Activated CD8-positive, alpha-beta memory T cell treated with anti-CD3 and anti-CD28 coated beads, Interleukin-2, amount 50 U/mL, for 1 hour (primary cell): ENCODE measurements around the gene EYA2.
"Not testable (repeated sequence)": the region's sequence is repeated elsewhere in the genome, so short reads cannot be mapped to it uniquely, and the experiment has no call there.

ENCODE experiments used
- DNase-seq: peaks from one replicate; pipeline ENCODE4 v3.0.0-alpha.2; 2020; ENCODE audit errors: extremely low read depth

The EYA2 gene, protein sequence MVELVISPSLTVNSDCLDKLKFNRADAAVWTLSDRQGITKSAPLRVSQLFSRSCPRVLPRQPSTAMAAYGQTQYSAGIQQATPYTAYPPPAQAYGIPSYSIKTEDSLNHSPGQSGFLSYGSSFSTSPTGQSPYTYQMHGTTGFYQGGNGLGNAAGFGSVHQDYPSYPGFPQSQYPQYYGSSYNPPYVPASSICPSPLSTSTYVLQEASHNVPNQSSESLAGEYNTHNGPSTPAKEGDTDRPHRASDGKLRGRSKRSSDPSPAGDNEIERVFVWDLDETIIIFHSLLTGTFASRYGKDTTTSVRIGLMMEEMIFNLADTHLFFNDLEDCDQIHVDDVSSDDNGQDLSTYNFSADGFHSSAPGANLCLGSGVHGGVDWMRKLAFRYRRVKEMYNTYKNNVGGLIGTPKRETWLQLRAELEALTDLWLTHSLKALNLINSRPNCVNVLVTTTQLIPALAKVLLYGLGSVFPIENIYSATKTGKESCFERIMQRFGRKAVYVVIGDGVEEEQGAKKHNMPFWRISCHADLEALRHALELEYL

DNA sequence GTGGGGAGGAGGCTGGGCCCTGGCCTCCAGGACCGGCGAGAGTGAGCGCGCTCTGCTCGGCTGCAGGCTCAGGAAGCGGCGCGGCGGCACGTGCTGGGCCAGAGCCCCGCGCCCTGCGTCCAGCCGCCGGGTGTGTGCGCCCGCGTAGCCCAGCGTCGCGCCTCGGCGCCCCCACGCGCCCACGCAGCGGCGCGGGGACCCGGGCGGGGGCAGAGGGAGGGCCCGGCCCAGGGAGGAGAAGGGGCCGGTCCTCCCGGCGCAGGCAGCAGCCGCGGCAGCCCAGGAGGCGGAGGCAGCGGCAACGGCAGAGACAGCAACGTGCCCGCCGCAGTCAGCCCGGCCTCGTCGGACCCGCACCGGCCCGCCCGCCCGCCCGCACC is at the start of gene EYA2:
Gene EYA2, plus strand, starts transcription at position 265 of the 380 bp plus-strand sequence. CDS start 95,168 bp downstream, outside the sequence.
- no peak for DNase-seq

DNA sequence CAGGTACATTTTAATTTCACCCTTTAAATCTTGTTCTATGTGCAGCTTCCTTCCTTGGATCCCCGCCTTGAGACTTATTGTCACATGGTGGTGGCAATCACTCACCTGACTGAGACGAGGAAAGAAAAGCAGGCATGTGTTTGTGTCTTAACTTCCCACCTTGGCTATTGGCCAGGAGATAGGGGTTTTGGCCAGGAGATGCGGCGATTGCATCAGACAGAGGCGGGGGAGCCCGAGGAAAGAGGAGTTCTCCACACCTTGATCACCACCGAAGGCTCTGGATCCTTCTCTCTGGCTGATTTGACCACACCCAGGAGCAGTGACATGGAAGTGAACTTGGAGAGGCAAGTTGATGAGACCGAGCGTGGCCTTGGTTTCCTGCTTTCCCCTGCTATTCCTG is 49.7 kb upstream of the EYA2 start:
- DNase-seq = no peak

DNA sequence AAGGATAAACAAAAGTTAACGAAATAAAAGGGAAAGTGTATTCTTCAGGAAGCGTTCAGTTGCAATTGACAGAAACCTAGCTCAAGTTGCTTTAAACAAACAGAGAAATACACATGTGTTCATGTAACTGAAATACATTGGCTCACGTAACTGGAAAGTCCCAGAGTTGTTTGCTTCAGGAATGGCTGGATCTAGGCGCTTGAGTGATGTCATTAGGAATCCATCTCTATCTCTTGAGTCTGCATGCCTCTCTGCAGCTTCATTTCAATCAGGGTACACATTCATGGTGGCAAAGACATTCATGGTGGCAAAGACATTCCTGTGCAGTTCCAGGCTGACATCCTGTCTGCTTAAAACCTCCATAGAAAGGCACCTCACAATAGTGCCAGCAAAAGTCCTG is 45.4 kb upstream of the EYA2 start:
- no peak for DNase-seq

DNA sequence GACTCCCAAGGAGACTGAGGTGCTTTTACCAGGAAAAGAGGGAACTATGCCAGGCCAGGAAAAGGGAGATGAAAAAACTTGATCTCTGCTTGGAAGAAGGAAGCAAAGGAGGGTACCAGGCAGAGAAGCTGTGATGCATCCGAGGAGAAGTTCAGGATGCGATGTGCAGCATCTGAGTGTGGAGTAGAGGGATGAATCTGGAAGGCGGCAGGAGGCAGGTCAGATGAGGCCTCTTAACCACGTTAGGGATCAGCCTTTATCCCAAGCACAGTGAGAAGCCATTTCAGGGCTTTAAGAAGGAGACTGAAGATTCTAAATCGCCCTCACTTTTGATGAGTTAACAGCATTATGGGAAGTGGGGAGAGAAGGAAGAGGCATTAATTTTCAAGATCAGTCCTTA is 44.9 kb upstream of the EYA2 start:
- no peak for DNase-seq

DNA sequence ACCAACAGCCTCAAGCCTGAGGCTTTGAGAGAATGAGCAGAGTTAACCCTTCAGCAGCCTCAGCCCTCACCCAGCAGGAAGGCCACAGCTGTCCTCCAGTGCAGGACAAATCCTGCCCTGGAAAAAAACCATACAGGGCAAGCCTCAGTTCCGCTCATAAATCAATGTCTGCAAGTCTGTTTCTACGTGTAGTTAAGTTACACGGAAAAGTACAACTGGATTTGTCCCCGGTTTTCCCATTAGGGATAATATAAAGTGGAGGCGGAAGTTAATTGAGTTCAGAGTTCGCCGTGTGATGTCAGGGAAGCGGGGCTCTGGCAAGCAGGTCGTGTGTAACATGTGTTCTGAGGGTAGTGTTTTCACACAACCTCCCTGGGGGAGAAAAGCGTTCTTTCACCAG is 44.2 kb upstream of the EYA2 start:
- DNase-seq = no peak

DNA sequence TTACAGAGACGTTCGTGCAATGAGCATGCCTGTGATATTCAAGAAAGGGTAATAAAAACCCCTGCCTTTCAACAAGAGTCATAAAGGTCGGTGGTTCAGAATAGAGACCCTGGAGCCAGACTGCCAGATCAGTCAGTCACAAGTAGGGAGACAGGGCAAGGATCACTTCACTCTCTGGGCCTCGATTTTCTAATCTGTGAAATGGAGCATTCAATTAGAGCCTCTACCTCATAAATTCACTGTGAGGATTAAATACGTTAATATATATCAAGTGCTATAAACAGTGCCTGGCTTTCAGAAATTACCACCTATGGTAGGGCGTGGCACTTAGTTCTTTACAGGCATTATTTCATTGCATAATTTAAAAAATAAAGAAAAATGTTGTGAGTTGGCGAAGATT is 43.7 kb upstream of the EYA2 start:
- no peak for DNase-seq

DNA sequence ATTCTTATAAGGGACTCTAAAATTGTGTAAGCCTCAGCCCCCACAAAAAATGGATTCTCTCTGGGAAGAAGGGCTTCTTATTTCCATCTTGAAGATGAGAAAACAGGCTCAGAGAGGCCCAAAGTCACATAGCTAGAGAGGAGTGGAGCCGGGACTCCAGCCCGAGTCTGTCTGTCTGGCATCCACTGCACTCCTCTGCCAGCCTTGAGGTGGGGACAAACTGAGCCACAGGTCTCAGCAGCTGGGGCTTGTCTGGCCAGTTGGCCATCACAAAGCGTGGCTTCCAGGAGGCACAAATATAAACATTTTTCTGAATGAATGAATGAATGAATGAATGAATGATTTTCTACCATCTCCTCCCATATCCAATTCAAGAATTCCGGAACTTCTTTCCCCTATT is 42.9 kb upstream of the EYA2 start:
- no peak for DNase-seq

DNA sequence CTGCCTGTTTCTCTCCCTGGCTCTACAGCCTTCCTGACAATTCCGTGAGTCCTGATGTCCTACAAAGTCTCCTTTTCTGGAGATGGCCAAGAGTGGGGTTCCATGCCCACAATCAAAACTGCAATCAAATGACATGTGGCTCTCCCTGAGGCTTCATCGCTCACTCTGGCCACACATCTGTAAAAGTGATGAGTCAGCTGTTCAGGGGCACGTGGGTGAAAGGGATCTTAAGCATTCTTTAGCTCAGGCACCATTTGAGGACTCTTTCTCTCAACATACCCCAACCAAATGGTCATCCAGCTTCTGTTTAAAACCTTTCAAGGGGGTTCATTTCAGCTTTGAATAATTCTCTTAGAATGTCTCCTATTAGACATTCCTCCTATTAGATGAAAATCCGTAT is 42.3 kb upstream of the EYA2 start:
- no peak for DNase-seq

DNA sequence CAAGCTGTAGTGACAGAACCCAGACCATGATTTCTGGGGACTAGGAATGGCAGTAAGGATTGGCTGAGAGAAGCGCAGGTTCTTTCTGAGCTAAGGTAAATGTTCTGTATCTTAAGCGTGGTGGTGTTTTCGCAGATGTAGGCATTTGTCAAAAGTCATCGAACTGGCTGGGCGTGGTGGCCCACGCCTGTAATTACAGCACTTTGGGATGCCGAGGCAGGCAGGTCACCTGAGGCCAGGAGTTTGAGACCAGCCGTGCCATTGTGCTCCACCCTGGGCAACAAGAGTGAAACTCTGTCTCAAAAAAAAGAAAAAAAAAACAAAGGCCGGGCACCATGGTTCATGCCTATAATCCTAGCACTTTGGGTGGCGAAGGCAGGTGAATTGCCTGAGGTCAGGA is 40.7 kb upstream of the EYA2 start:
- DNase-seq = no peak

DNA sequence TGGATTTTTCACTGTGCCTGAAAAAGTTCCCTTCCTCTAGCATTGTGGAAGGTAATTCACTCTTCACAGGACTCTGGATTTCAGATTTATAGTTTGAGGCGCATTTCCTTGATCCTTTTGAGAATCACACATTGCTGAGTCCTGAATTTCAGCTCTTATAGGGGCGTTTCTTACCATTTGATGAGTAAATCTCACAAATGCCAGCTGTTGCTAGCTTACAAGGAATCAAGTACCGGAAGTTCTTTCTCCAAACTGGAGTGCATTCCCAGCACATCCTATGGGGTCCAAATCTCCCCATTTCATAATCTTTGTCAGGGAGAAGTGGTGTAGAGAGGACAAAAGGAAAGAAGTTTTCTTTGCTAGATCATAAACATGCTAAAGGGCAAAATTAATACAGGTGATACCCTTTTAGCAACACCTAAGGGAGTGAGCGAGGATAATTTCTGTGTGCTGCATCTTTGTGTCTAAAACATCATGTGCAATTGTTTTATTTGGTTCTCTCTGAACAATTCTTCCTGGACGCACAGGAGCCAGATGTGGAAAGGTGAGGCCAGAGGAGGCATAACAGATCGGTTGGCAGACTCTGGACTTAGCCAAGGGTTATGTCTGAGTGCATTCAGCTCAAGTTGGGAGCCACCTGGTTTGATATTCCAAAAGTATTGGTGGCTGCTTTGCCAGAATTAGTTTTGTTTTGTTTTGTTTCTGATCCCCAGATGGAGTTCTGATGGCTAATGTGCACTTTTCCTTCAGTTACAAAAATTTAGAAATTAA is 37.4 kb upstream of the EYA2 start:
- DNase-seq = no peak

DNA sequence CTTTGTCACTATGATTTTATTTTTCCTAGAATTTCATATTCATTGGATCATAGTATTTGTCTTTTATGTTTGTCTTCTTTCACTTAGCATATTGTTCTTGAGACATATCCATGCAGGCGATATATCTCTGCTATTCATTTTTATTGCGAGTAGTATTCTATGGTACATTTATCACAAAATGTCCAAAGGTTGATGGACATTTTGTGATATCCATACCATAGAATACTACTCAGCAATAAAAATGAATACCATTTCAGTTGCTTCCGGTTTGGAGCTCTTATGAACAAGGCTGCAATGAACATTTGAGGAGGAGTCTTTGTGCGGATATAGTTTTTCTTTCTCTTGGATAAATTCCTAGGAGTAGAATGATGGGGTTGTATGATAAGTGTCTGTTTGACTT is 28.8 kb upstream of the EYA2 start:
- DNase-seq = no peak

DNA sequence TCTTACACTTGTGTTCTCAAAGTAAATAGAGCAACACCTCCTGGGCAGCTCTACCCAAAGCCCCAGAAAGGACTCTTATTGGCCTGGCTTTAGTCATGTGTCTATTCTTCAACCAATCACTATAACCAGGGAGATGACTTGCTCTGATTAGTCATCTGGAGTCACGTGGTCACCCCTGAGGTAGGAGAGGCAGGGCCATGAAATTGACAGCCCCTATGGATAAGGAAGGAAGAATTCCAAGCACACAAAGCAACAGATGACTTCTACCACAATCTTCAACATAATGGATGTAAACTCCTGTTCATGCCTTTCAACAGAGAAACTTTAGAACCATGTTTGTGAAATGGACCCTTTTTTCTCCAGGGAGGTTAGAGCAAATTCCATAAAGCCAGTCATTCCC is 24.6 kb upstream of the EYA2 start:
- no peak for DNase-seq

DNA sequence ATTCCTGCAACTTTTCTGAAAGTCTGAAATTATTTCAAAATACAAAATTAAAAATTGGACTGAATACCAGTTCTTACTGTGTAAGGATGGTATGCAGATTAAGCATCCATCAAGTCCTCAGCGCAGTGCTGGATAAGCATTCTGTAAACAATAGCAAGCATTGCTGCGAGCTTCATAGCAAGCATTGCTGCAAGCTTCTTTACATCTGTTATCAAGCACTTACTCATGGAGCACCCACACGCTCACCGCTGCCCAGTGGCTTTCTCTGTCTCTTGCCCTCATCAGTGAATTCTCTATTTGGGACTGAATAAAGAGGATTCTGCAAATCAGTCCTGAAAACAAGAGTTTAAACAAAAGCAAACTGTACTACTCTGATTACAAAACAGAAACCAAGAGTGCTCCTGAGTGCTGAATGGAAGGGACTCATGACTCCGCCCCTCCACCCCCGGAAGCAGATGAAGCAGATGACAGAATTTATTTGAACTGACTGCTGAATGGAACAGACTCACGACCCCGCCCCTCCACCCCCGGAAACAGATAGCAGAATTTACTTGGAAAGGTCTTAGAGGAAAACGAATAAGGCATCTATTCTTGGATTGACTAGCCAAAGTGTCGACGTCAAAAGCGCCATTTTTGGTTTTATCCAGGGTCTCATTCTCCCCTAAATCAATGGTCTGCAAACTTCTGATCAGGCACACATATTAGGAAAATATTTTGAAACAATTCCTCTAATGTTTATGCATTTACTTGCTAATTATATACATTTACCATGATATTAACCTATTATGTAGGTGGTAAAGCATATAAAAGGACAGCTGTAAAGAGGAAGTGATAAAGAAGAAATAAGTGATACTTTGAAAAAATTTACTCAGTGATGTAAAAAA is 22.1 kb upstream of the EYA2 start:
- no peak for DNase-seq

DNA sequence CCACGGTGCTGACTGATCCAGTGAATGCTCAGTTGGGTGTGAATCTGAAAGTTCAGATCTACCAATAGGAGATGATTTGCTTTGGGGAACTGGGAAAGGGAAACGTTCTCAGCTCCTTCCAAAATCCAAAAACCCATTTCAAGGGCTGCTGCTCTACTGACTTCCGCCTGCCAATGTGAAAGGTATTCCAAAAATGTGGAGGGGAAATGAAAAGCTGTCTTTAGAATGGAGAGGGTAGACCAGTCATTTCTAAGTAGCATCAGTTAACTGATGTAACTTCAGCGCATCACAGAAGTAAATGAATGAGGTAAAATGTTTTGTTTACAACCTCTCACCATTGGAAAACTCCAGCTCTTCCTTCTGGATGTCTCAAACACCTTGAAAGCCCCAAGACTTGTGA is 19.6 kb upstream of the EYA2 start:
- no peak for DNase-seq

DNA sequence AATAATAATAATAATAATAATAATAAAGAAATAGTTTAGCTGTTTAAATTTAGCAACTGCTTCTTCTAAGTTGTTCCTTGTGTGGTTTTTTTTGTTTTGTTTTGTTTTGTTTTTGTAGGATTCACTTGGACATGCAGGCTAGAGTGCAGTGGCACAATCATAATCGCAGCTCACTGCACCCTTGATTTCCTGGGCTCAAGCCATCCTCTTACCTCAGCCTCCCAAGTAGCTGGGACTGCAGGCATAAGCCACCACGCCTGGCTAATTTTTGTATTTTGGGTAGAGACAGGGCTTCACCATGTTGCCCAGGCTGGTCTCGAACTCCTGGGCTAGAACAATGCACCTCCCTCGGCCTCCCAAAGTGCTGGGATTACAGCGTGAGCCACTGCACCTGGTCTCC is 15.3 kb upstream of the EYA2 start:
- no peak for DNase-seq

DNA sequence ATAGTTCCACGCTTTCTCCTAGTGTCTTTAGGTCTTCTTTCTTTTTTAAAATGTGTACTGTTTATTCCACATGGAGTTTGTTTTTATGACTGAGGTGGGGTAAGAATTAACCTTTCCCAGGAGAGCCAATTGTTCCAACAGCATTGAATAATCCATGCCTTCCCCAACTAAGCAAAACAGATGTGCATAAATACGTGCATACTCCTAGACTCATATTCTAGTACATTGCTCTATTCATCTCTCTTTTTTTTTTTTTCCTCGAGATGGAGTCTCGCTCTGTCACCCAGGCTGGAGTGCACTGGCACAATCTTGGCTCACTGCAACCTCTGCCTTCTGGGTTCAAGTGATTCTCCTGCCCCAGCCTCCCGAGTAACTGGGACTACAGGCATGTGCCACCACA is 14.7 kb upstream of the EYA2 start:
- DNase-seq = not testable (repeated sequence)

DNA sequence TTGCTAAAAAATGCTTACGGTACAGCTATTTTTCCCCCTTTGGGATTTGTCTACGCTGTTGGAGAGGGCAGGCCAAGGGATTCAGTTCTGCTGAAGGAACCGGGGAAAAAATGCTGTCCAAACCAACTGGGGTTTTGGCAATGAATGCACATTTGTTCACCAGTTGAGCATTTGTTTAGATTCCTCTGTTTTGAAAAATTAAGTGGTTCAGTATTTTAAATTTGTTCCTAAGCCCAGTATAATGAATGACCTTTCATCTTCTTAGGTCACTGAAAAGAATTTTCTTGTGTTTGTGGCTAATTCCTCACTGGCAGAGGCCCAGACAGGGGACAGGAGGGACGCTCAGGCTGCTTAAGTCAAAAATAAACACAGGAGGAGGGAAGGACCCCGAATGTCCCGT is 10.8 kb upstream of the EYA2 start:
- no peak for DNase-seq

DNA sequence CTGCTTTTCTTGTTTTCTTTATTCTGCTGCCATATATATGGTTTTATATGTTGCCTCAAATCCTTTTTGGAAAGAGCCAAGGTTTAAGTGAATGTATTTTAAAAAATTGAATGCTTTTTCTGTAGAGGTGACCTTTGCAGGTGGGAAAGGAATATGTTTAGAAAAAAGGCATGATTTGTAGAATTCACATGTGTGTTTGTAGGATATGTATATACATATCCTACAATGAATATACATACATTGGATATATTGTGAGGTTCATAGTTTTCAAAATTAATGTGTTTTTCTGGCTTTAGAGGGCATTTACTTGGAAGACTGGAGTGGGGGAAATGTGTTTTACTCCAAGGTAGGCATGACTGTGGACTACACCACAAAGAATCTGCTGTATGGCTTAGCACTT is 4.0 kb upstream of the EYA2 start:
- DNase-seq = no peak

DNA sequence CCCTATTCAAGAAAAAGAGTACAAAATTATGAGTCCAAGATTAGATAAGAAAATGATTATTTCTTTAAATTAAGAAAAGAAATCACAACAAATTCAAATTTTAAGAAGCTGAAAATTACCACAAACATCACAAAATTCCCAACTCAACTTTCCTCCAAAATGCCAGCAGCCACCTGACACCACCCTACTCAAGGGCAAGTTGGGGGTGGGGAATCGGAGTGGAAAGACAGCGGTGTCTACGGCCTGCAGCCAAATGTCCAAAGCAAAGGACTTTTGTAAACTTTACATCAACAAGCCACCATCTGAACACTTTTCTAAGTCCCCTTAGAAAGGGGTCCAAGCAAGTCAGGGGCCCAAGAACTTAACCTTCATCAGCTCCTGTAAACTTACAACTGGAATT is 1.6 kb upstream of the EYA2 start:
- no peak for DNase-seq

DNA sequence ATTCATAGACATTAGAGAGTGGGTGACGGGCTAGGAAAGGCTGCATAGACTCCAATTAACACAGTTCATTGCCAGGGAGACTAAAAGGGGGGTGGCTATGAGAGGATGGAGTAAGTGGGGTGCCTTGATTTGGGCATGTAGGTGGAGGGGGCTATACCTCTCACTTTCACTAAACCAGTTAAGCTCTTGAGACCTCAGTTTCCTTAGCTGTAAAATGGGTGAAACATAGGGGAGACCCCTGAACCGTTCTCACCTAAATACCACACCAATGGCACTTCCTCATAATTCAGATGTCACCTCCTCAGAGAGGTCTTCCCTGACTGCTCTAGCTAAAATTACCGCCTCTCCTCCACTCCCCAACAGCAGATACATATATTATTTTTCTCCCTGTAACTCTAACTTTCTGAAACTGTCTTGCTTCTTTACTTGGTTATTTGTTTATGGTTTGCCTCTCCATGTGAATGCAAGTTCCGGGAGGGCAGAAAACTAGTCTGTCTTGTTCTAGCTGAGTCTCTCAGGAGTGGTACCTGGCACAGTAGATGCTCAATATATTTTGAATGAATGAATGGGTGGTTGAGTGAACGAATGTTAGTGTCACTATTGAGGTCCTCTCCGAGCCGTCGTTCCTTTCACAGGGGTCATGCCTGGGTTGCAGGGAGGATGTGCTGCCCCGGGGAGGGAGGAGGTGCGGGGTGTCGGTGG is 615 bp upstream of the EYA2 start:
- no peak for DNase-seq
